IMR-90 (cell line): ENCODE measurements around the gene ROR2. TPM values are rescaled to one million over a fixed set of nuclear protein-coding genes. Genes with fewer than 3 reads are reported as not detected.

ENCODE experiments used
- ATAC-seq: fragments of 200-7000 bp; cut with Tn5 transposase; 2 replicates; pipeline ENCODE4 v1.9.1; 2020; ENCODE audit warnings: low read depth, mild to moderate bottlenecking, moderate library complexity
- BruUV-seq: library from RNA; stranded (reverse); fragments of 400-500 nt; replicated peaks from 2 replicates; lab custom pipeline; 2021; lab: Mats Ljungman, UMichigan
- CTCF ChIA-PET: fragments of 300-600 bp; formaldehyde crosslinking; extraction: SDS; loops from one replicate; lab custom pipeline; 2021; ENCODE audit warnings: antibody characterized with exemption; lab: Yijun Ruan, JAX
- POLR2A ChIA-PET: fragments of 300-600 bp; sonication (Branson Sonifier 250); formaldehyde crosslinking; loops from one replicate; lab custom pipeline; 2022; ENCODE audit warnings: antibody characterized with exemption; ENCODE audit not compliant: unreplicated experiment; lab: Charles Lee
- DNase-seq: peaks from one replicate; pipeline ENCODE4 v3.0.0; 2013
- H2AFZ ChIP-seq: replicated peaks from 2 replicates; pipeline ENCODE3; 2013; ENCODE audit warnings: low read length, mild to moderate bottlenecking; ENCODE audit not compliant: poor library complexity
- H2AK5ac ChIP-seq: 2 replicates; pipeline ENCODE4 v1.6.1; 2013; ENCODE audit warnings: low read depth, low read length, inconsistent platforms
- H2AK9ac ChIP-seq: replicated peaks from 2 replicates; pipeline ENCODE3; 2013; ENCODE audit warnings: mild to moderate bottlenecking, low read depth, low read length, moderate library complexity; ENCODE audit not compliant: poor library complexity
- H2BK120ac ChIP-seq: 2 replicates; pipeline ENCODE4 v1.6.1; 2013; ENCODE audit warnings: low read depth, low read length, inconsistent platforms
- H2BK15ac ChIP-seq: 3 replicates; pipeline ENCODE4 v1.6.1; 2013; ENCODE audit warnings: low read depth, low read length, inconsistent platforms
- H2BK20ac ChIP-seq: 2 replicates; pipeline ENCODE4 v1.6.1; 2013; ENCODE audit warnings: low read depth, mild to moderate bottlenecking, inconsistent platforms, low read length, moderate library complexity
- H2BK5ac ChIP-seq: 2 replicates; pipeline ENCODE4 v1.6.1; 2013; ENCODE audit warnings: mild to moderate bottlenecking, low read depth, low read length, inconsistent platforms; ENCODE audit not compliant: poor library complexity, severe bottlenecking
- H3K14ac ChIP-seq: replicated peaks from 2 replicates; pipeline ENCODE4 v1.6.1; 2013; ENCODE audit warnings: low read depth, low read length, inconsistent platforms
- H3K18ac ChIP-seq: 2 replicates; pipeline ENCODE4 v1.6.1; 2013; ENCODE audit warnings: low read depth, low read length, control low read depth
- H3K23ac ChIP-seq: 2 replicates; pipeline ENCODE4 v1.6.1; 2013; ENCODE audit warnings: low read depth, low read length, inconsistent platforms
- H3K27ac ChIP-seq: 2 replicates; pipeline ENCODE4 v1.5.1; 2013; ENCODE audit warnings: mild to moderate bottlenecking, control low read depth, low read length; ENCODE audit not compliant: insufficient read depth
- H3K27me3 ChIP-seq: 2 replicates; pipeline ENCODE4 v1.6.1; 2013; ENCODE audit warnings: low read length; ENCODE audit not compliant: control insufficient read depth, insufficient read depth
- H3K36me3 ChIP-seq: 2 replicates; pipeline ENCODE4 v1.6.1; 2013; ENCODE audit warnings: low read length, mixed read lengths; ENCODE audit not compliant: control insufficient read depth, insufficient read depth
- H3K4ac ChIP-seq: 2 replicates; pipeline ENCODE4 v1.6.1; 2013; ENCODE audit warnings: low read depth, low read length, inconsistent platforms
- H3K4me1 ChIP-seq: 2 replicates; pipeline ENCODE4 v1.6.1; 2013; ENCODE audit warnings: low read length, mixed read lengths; ENCODE audit not compliant: control insufficient read depth, insufficient read depth
- H3K4me2 ChIP-seq: 2 replicates; pipeline ENCODE4 v1.6.1; 2013; ENCODE audit warnings: low read depth, mild to moderate bottlenecking, control low read depth, low read length, moderate library complexity
- H3K4me3 ChIP-seq: 2 replicates; pipeline ENCODE4 v1.5.1; 2013; ENCODE audit warnings: low read depth, mild to moderate bottlenecking, control low read depth, low read length, moderate library complexity; ENCODE audit not compliant: insufficient read depth
- H3K56ac ChIP-seq: 2 replicates; pipeline ENCODE4 v1.6.1; 2013; ENCODE audit warnings: low read length, inconsistent platforms; ENCODE audit not compliant: insufficient read depth; ENCODE audit errors: extremely low read depth
- H3K79me1 ChIP-seq, 2 experiments: 2 replicates each; pipeline ENCODE4 v1.6.1; 2013; ENCODE audit warnings: low read length in 2 of 2, inconsistent platforms in 1 of 2, low read depth in 1 of 2
- H3K9ac ChIP-seq: 2 replicates; pipeline ENCODE4 v1.6.1; 2013; ENCODE audit warnings: low read depth, low read length, control low read depth
- H3K9me1 ChIP-seq: 2 replicates; pipeline ENCODE4 v1.6.1; 2013; ENCODE audit warnings: low read length, inconsistent platforms; ENCODE audit not compliant: insufficient read depth
- H3K9me3 ChIP-seq: 2 replicates; pipeline ENCODE4 v1.6.1; 2013; ENCODE audit warnings: low read length; ENCODE audit not compliant: control insufficient read depth, insufficient read depth
- H4K20me1 ChIP-seq: 2 replicates; pipeline ENCODE4 v1.6.1; 2013; ENCODE audit warnings: low read length, inconsistent platforms; ENCODE audit not compliant: insufficient read depth
- H4K5ac ChIP-seq: 2 replicates; pipeline ENCODE4 v1.6.1; 2013; ENCODE audit warnings: mild to moderate bottlenecking, low read depth, low read length, control low read depth
- H4K8ac ChIP-seq, 2 experiments: 2 replicates each; pipeline ENCODE4 v1.6.1; 2013; ENCODE audit warnings: low read depth in 2 of 2, low read length in 2 of 2, control low read depth in 1 of 2, inconsistent platforms in 1 of 2
- H4K91ac ChIP-seq: 2 replicates; pipeline ENCODE4 v1.6.1; 2013; ENCODE audit warnings: low read depth, low read length, inconsistent platforms; ENCODE audit not compliant: insufficient read depth
- BHLHE40 ChIP-seq: fragments of 150-350 bp; IDR thresholded peaks from 2 replicates; pipeline ENCODE4 v1.6.1; 2016; ENCODE audit warnings: mild to moderate bottlenecking, low read depth, low read length
- CEBPB ChIP-seq: IDR thresholded peaks from 2 replicates; pipeline ENCODE4 v1.6.1; 2012; ENCODE audit warnings: low read depth, low read length, improper control_type of control experiment
- RCOR1 ChIP-seq: IDR thresholded peaks from 2 replicates; pipeline ENCODE4 v1.6.1; 2012; ENCODE audit warnings: mild to moderate bottlenecking, low read length, improper control_type of control experiment; ENCODE audit not compliant: insufficient replicate concordance
- SMC3 ChIP-seq: fragments of 150-350 bp; IDR thresholded peaks from 2 replicates; pipeline ENCODE4 v1.6.1; 2016; ENCODE audit warnings: low read depth, mild to moderate bottlenecking, antibody characterized with exemption, low read length, moderate library complexity
- WGBS, 2 experiments: methylation state at CpG; one replicate each; pipeline versions ENCODE4 v1.1.5 to v1.1.7; 2013; ENCODE audit warnings: missing lambda C conversion rate in 2 of 2; ENCODE audit not compliant: insufficient read length in 1 of 2; ENCODE audit errors: extremely low coverage in 2 of 2; 5-methylcytosine and 5-hydroxymethylcytosine counted together
- dilution Hi-C: fragments of 300-500 bp; cut with HindIII; formaldehyde crosslinking; loops from one replicate; pipeline ENCODE4 v1.14.3; 2018; ENCODE audit warnings: low sequenced_read_pairs; ENCODE audit not compliant: unreplicated experiment
- in situ Hi-C: fragments of 300-500 bp; cut with MboI; formaldehyde crosslinking; loops from 3 replicates; pipeline ENCODE4 v1.14.3; 2019; ENCODE audit warnings: low sequenced_read_pairs, inconsistent platforms, mixed read lengths
- intact Hi-C: fragments of 100-400 bp; cut with micrococcal nuclease; formaldehyde crosslinking; loops from 2 replicates; pipeline ENCODE4 v1.10.0; 2022
- polyA plus RNA-seq, 3 experiments: library from polyadenylated mRNA; depleted of rRNA; stranded (reverse); fragments of >200 nt; gene quantifications; 2 replicates each; pipeline ENCODE4 v1.2.3, GENCODE V29; 2012; ENCODE audit warnings: low replicate concordance in 1 of 3
- total RNA-seq: library from RNA; depleted of rRNA; stranded (reverse); fragments of >200 nt; gene quantifications from 2 replicates; pipeline ENCODE4 v1.2.3, GENCODE V29; 2012

Gene ROR2
- total and polyA plus RNA-seq, 2 of the 4 experiments (the other 2 are of a cell fraction), result 2.3 to 4.8 TPM

DNA sequence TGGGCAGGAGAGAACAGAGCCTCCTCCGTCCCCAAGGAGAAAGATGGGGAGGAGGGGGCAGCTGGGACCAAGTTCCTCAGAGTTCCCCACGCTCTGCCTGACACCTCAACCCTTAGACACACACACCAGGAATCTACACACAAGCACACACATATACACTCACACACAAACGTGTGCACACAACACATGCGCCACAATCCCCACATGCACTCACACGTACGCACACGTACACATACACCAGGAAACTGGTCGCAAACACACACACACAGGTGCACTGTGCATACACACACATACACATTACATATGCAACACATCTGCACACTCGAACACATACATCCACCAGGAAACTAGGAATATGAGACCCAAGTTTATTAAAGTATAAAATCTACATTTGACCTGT lies 50.4 kb downstream of the ROR2 start:
- Histone ChIP-seq H3K14ac (no peak overlapping the region), H3K27ac (no peak overlapping the region), H4K8ac (no peak overlapping the region), H3K9me3 (no peaks in the 10 kb centered on the region), H3K9me1 (peaks cover 9% of the 10 kb centered on the region), H4K5ac (no peak overlapping the region), H3K79me1 (peaks cover 0 to 17% of the 10 kb centered on the region in 2 experiments; a peak in 2 of 4 replicates), H3K4ac (0 out of 2 replicates have a peak overlapping the region, but pooled peaks have one; percentile 43), H2AFZ (no peak overlapping the region), H3K4me1 (peaks cover 27% of the 10 kb centered on the region), H3K4me2 (no peak overlapping the region), H4K91ac (no peak overlapping the region), H3K36me3 (no peaks in the 10 kb centered on the region), H3K18ac (no peak overlapping the region; the same call in 1 of the 2 replicates), H3K4me3 (no peak overlapping the region), H2AK9ac (no peak overlapping the region), H2BK20ac (no peak overlapping the region), H3K27me3 (no peaks in the 10 kb centered on the region), H4K20me1 (peaks cover 12% of the 10 kb centered on the region; the same call in 1 of the 2 replicates), H3K9ac (no peak overlapping the region), H3K56ac (no peak overlapping the region), H2BK15ac (no peak overlapping the region), H2BK5ac (no peak overlapping the region), H2AK5ac (no peak overlapping the region; the same call in 1 of the 2 replicates), H3K23ac (no peak overlapping the region), H2BK120ac (no peak overlapping the region)
- WGBS, 2 experiments, result 96% methylated on average over 4 of the region's 9 CpGs; no CpG with 5 or more reads in 1 of the 2 experiments
- ChIA-PET CTCF (interaction anchor here (1.1 kb wide), 1 partner anchor 11 kb away, joined by 4 read pairs; no protein-coding TSS in a partner anchor), POLR2A (no interaction called here)
- DNase-seq (no peak), ATAC-seq (no peak)
- TF ChIP-seq BHLHE40, result no peak
- TF ChIP-seq SMC3, result no peak
- no peak for TF ChIP-seq RCOR1
- TF ChIP-seq CEBPB, result no peak
- in situ Hi-C loops (no loop called here), intact Hi-C loops (loop anchor here (5.0 kb wide), 1 partner anchor 48 kb away; no protein-coding TSS in a partner anchor), dilution Hi-C loops (no loop called here)
- BruUV-seq, result no TSS peak
